H9 (cell line): ENCODE measurements around the gene IFT80. TPM values are rescaled to one million over a fixed set of nuclear protein-coding genes. Genes with fewer than 3 reads are reported as not detected.

Experiments
- DNase-seq: peaks from one replicate; pipeline ENCODE4 v3.0.0-alpha.2; 2017
- H2AFZ ChIP-seq: one replicate; pipeline ENCODE4 v1.6.1; 2013; ENCODE audit warnings: mild to moderate bottlenecking, low read length, control low read depth, moderate library complexity
- H2AK5ac ChIP-seq: 2 replicates; pipeline ENCODE4 v1.6.1; 2013; ENCODE audit warnings: low read length, control low read depth, mixed read lengths; ENCODE audit not compliant: insufficient read length
- H2BK120ac ChIP-seq: one replicate; pipeline ENCODE4 v1.6.1; 2013; ENCODE audit warnings: low read depth, mild to moderate bottlenecking, low read length, control low read depth, inconsistent platforms; ENCODE audit not compliant: poor library complexity, severe bottlenecking
- H2BK12ac ChIP-seq: 2 replicates; pipeline ENCODE4 v1.6.1; 2013; ENCODE audit warnings: low read length, control low read depth, mixed read lengths, low read depth; ENCODE audit not compliant: insufficient read length
- H2BK15ac ChIP-seq: 2 replicates; pipeline ENCODE4 v1.6.1; 2013; ENCODE audit warnings: low read depth, low read length, control low read depth
- H2BK20ac ChIP-seq: one replicate; pipeline ENCODE4 v1.6.1; 2013; ENCODE audit warnings: low read depth, mild to moderate bottlenecking, low read length, control low read depth, inconsistent platforms; ENCODE audit not compliant: poor library complexity, severe bottlenecking
- H2BK5ac ChIP-seq: 2 replicates; pipeline ENCODE4 v1.6.1; 2013; ENCODE audit warnings: low read length, control low read depth, mixed read lengths; ENCODE audit not compliant: insufficient read length
- H3K14ac ChIP-seq: 2 replicates; pipeline ENCODE4 v1.6.1; 2013; ENCODE audit warnings: low read length, control low read depth; ENCODE audit not compliant: insufficient read depth
- H3K18ac ChIP-seq: 2 replicates; pipeline ENCODE4 v1.6.1; 2013; ENCODE audit warnings: low read depth, mild to moderate bottlenecking, mixed read lengths, low read length, control low read depth; ENCODE audit not compliant: insufficient read length
- H3K23ac ChIP-seq: 2 replicates; pipeline ENCODE4 v1.6.1; 2013; ENCODE audit warnings: low read length, control low read depth, mixed read lengths, low read depth; ENCODE audit not compliant: insufficient read length
- H3K23me2 ChIP-seq: 2 replicates; pipeline ENCODE4 v1.6.1; 2013; ENCODE audit warnings: low read depth, mild to moderate bottlenecking, mixed read lengths, low read length, control low read depth; ENCODE audit not compliant: insufficient read length, poor library complexity, severe bottlenecking
- H3K27ac ChIP-seq: 2 replicates; pipeline ENCODE4 v1.5.1; 2013; ENCODE audit warnings: low read length, control low read depth, mixed read lengths, low read depth; ENCODE audit not compliant: insufficient read length
- H3K27me3 ChIP-seq: 2 replicates; pipeline ENCODE4 v1.6.1; 2013; ENCODE audit warnings: low read length, control low read depth, inconsistent platforms; ENCODE audit not compliant: insufficient read depth
- H3K4ac ChIP-seq: 2 replicates; pipeline ENCODE4 v1.6.1; 2013; ENCODE audit warnings: low read depth, mild to moderate bottlenecking, control low read depth, inconsistent platforms, low read length, moderate library complexity
- H3K4me1 ChIP-seq: 2 replicates; pipeline ENCODE4 v1.6.1; 2013; ENCODE audit warnings: low read length, control low read depth, inconsistent platforms; ENCODE audit not compliant: insufficient read depth
- H3K4me2 ChIP-seq: 2 replicates; pipeline ENCODE4 v1.6.1; 2013; ENCODE audit warnings: low read length, control low read depth, mixed read lengths; ENCODE audit not compliant: insufficient read length, insufficient read depth
- H3K56ac ChIP-seq: 2 replicates; pipeline ENCODE4 v1.6.1; 2013; ENCODE audit warnings: low read depth, mild to moderate bottlenecking, mixed read lengths, low read length, control low read depth; ENCODE audit not compliant: insufficient read length
- H3K79me1 ChIP-seq: 2 replicates; pipeline ENCODE4 v1.6.1; 2013; ENCODE audit warnings: low read depth, mild to moderate bottlenecking, moderate library complexity, low read length, control low read depth, inconsistent platforms; ENCODE audit not compliant: insufficient read depth, poor library complexity, severe bottlenecking
- H3K79me2 ChIP-seq: 2 replicates; pipeline ENCODE4 v1.6.1; 2013; ENCODE audit warnings: low read length, control low read depth, inconsistent platforms; ENCODE audit not compliant: insufficient read depth
- H3K9ac ChIP-seq: 2 replicates; pipeline ENCODE4 v1.6.1; 2013; ENCODE audit warnings: low read length, control low read depth, mixed read lengths; ENCODE audit not compliant: insufficient read length; ENCODE audit errors: extremely low read depth
- H3K9me3 ChIP-seq: one replicate; pipeline ENCODE4 v1.6.1; 2013; ENCODE audit warnings: low read depth, low read length, inconsistent platforms; ENCODE audit not compliant: control insufficient read depth
- H3T11ph ChIP-seq: one replicate; pipeline ENCODE4 v1.6.1; 2013; ENCODE audit warnings: mild to moderate bottlenecking, low read length, control low read depth, inconsistent platforms
- H4K20me1 ChIP-seq: one replicate; pipeline ENCODE4 v1.6.1; 2013; ENCODE audit not compliant: control insufficient read depth, insufficient read length, insufficient read depth
- H4K5ac ChIP-seq: 2 replicates; pipeline ENCODE4 v1.6.1; 2013; ENCODE audit warnings: low read depth, mild to moderate bottlenecking, mixed read lengths, low read length, control low read depth; ENCODE audit not compliant: insufficient read length
- H4K8ac ChIP-seq: replicated peaks from 2 replicates; pipeline ENCODE4 v1.6.1; 2013; ENCODE audit warnings: low read length, control low read depth, mixed read lengths, low read depth; ENCODE audit not compliant: insufficient read length
- H4K91ac ChIP-seq: 2 replicates; pipeline ENCODE4 v1.6.1; 2013; ENCODE audit warnings: low read depth, mild to moderate bottlenecking, moderate library complexity, mixed read lengths, low read length, control low read depth; ENCODE audit not compliant: insufficient read length
- H3K27ac Mint-ChIP-seq, 3 experiments: 2 replicates in 2 of 3; 3 replicates in 1 of 3; pipeline ENCODE4 v1.8.0; 2020 to 2021; ENCODE audit warnings: mixed read lengths in 3 of 3, mild to moderate bottlenecking in 1 of 3, moderate library complexity in 1 of 3
- H3K27me3 Mint-ChIP-seq: 2 replicates; pipeline ENCODE4 v1.8.0; 2021; ENCODE audit warnings: low read depth, mild to moderate bottlenecking, moderate library complexity, mixed read lengths
- H3K36me3 Mint-ChIP-seq, 3 experiments: 2 replicates in 2 of 3; 3 replicates in 1 of 3; pipeline ENCODE4 v1.8.0; 2020 to 2021; ENCODE audit warnings: low read depth in 3 of 3, mixed read lengths in 3 of 3; ENCODE audit not compliant: insufficient read depth in 1 of 3
- H3K4me1 Mint-ChIP-seq, 2 experiments: 2 replicates each; pipeline ENCODE4 v1.8.0; 2020; ENCODE audit warnings: mixed read lengths in 2 of 2
- H3K4me3 Mint-ChIP-seq, 2 experiments: 2 replicates in 1 of 2; 3 replicates in 1 of 2; pipeline ENCODE4 v1.8.0; 2020 to 2021; ENCODE audit warnings: mild to moderate bottlenecking in 2 of 2, mixed read lengths in 2 of 2, moderate library complexity in 1 of 2
- H3K9me3 Mint-ChIP-seq, 2 experiments: 2 replicates in 1 of 2; 3 replicates in 1 of 2; pipeline ENCODE4 v1.8.0; 2020; ENCODE audit warnings: mild to moderate bottlenecking in 2 of 2, mixed read lengths in 2 of 2, moderate library complexity in 1 of 2
- CTCF ChIP-seq: fragments of 200-600 bp; sonication (generic); conservative IDR thresholded peaks from 3 replicates; pipeline ENCODE4 v1.8.0; 2021; ENCODE audit warnings: antibody characterized with exemption, mild to moderate bottlenecking
- WGBS: extraction: QIAGEN DNeasy Blood & Tissue Kit; methylation state at CpG from one replicate; pipeline ENCODE4 v1.1.7; 2013; ENCODE audit warnings: missing lambda C conversion rate, low lambda C conversion rate, mixed read lengths; ENCODE audit not compliant: insufficient read length; ENCODE audit errors: extremely low coverage; 5-methylcytosine and 5-hydroxymethylcytosine counted together
- total RNA-seq: library from RNA; stranded (reverse); gene quantifications from 2 replicates; pipeline ENCODE4 v1.2.1, GENCODE V29; 2021

The IFT80 gene
- total RNA-seq, 1 experiment from 2014 or later, result 29.0 TPM

GRCh38 chr3:160226026-160226907 is 172.8 kb downstream of the IFT80 start:
- peak; percentile 53 for DNase-seq
- no peak overlapping the region for H4K91ac ChIP-seq
- H3K27ac Mint-ChIP-seq, result no peak overlapping the region
- no peak overlapping the region for H3K14ac ChIP-seq
- no peak overlapping the region for H3K4ac ChIP-seq
- no peaks in the 10 kb centered on the region for H3K36me3 Mint-ChIP-seq
- H4K20me1 ChIP-seq, result no peaks in the 10 kb centered on the region
- peaks cover 18% of the 10 kb centered on the region for H3K23me2 ChIP-seq
- peak overlapping the region; percentile 58 to 86 for H3K4me3 Mint-ChIP-seq
- H3K27ac ChIP-seq, result no peak overlapping the region
- H2BK120ac ChIP-seq, result no peak overlapping the region
- H2AK5ac ChIP-seq, result no peak overlapping the region
- WGBS, result no CpG with 5 or more reads among the region's 87 CpGs
- H3K79me2 ChIP-seq, result no peaks in the 10 kb centered on the region
- no peak overlapping the region for H2BK20ac ChIP-seq
- H4K5ac ChIP-seq, result no peak overlapping the region
- H2AFZ ChIP-seq, result no peak overlapping the region
- peak overlapping the region; percentile 72 for H3K4me2 ChIP-seq
- H2BK15ac ChIP-seq, result no peak overlapping the region
- no peaks in the 10 kb centered on the region for H3K79me1 ChIP-seq
- H3K27me3 Mint-ChIP-seq, result peaks cover 76% of the 10 kb centered on the region
- H3K23ac ChIP-seq, result no peak overlapping the region
- no peak overlapping the region for H4K8ac ChIP-seq
- no peak overlapping the region for H2BK12ac ChIP-seq
- no peaks in the 10 kb centered on the region for H3K4me1 ChIP-seq
- H3K27me3 ChIP-seq, result peaks cover 28% of the 10 kb centered on the region
- H3T11ph ChIP-seq, result no peak overlapping the region
- no peak overlapping the region for H3K9ac ChIP-seq
- no peak; the same call in 2 of the 3 replicates for TF ChIP-seq CTCF
- H3K9me3 ChIP-seq, result no peaks in the 10 kb centered on the region
- H3K4me1 Mint-ChIP-seq, result peaks cover 16 to 17% of the 10 kb centered on the region in 2 experiments
- H2BK5ac ChIP-seq, result no peak overlapping the region
- no peaks in the 10 kb centered on the region for H3K9me3 Mint-ChIP-seq
- no peak overlapping the region for H3K56ac ChIP-seq
- H3K18ac ChIP-seq, result no peak overlapping the region
